GM18505 (cell line): ENCODE results near the gene LPAR3.

Source experiments
- ATAC-seq: cut with Tn5 transposase; IDR thresholded peaks from one replicate; pipeline ENCODE4 v1.9.1; 2021; ENCODE audit not compliant: unreplicated experiment
- POLR2A ChIP-seq: IDR thresholded peaks from 4 replicates; pipeline ENCODE4 v1.6.1; 2011; ENCODE audit warnings: borderline replicate concordance; ENCODE audit not compliant: insufficient read depth, insufficient read length; ENCODE audit errors: extremely low read depth

LPAR3 gene

GRCh38 chr1:84844094-84844493, 48.9 kb downstream of the LPAR3 start:
- TF ChIP-seq POLR2A: no peak
- no peak for ATAC-seq

- no peak for TF ChIP-seq POLR2A
- ATAC-seq: no peak
These were observed 50.2 kb downstream of the LPAR3 start for GRCh38 chr1:84842748-84843231.

GRCh38 chr1:84841971-84842370, 51.0 kb downstream of the LPAR3 start:
- no peak for ATAC-seq
- no peak for TF ChIP-seq POLR2A

- no peak for TF ChIP-seq POLR2A
- no peak for ATAC-seq
These were observed 52.7 kb downstream of the LPAR3 start for GRCh38 chr1:84840346-84840745.

DNA sequence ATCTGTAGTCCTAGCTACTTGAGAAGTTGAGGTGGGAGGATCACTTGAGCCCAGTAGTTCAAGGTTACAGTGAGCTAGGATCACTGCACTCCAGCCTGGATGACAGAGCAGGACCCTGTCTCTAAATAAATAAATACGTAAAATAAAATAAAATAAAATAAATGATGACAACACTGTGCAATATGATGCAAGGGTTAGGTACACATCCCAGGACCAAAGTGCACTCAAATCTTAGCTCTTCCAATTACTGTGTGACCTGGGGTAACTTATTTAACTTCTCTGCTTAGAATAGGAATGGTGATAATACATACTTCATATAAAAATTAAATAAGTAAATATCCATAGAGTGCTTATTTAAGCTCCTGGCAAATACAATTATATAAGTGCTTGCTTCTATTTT, 53.5 kb downstream of the LPAR3 start:
- no peak for TF ChIP-seq POLR2A
- ATAC-seq: no peak

- ATAC-seq: no peak
- TF ChIP-seq POLR2A: no peak
These were observed 56.9 kb downstream of the LPAR3 start for GRCh38 chr1:84836145-84836544.

DNA sequence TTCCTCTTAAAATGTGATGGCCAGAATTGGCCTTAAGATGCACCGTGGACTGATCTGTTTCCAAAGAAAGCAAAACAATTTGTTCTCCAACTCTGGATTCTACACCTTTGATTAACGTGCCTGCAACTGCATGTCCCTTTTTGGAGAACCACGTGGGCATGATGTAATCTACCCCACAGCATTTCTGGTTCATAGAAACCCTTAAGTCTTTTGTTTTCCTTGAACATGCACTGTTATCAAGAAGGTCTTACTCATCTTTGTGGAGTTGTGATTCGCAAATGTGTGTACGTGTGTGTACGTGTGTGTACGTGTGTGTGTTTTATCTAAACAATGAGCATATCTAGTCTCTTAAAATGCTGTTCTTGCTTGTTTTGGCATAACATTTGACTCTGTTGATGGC, 57.8 kb downstream of the LPAR3 start:
- ATAC-seq: no peak
- no peak for TF ChIP-seq POLR2A

GRCh38 chr1:84834419-84835064, 58.5 kb downstream of the LPAR3 start:
- TF ChIP-seq POLR2A: no peak
- no peak for ATAC-seq

DNA sequence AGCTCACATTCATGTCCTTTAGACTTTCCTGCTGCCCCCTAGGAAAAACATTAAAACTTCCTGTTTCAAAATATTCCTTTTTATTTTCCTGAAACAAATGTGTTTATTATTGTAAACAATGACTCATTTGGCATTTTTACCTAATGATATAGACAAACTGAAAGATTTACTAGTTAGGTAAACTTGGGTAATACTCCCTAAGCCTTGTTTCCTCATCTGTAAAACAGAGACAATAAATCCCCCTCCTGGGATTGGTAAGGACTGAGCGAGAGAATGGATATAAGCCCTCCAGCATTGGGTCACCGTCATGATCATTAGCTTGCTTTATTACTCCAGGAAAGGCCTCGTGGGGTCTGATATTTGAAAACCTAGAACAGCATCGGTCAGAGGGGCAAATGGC, 59.8 kb downstream of the LPAR3 start:
- ATAC-seq: no peak
- no peak for TF ChIP-seq POLR2A

DNA sequence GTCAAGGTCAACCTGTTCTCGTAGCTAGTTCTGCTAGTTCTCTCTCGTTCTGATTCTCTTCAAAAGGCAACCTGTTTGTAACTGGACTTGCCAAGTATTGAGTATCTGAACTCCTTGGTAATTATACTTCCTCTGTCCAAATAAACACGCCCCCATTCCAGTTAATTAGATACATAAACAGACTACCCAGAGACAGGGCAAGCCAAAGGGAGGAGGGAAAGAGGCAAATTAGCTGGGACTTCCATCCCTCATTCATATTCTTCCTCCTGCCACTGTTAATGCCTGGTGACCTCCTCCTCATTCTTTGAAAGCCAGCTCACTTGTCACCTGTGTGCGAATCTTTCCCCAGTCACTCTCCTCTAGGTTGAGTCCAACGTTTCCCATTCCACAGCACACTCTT, 62.9 kb downstream of the LPAR3 start:
- ATAC-seq: no peak

DNA sequence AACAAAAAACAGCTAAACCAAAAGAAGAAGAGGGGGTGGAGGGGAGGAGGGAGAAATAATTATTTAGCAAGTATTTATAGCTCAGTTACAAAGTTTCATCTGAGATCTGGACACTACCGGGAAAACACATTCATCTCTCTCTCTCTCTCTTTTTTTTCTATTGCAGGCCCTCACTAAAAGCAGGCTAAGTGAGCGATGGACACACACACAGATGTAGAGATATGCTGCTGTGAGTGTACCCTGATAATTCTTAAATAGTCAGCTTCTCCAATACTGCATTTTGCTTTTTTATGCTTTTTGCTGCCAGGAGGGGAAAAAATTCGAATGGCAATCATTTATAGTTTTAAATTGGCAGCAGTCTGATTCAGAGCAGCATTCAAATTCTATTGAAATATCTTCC, 65.0 kb downstream of the LPAR3 start:
- TF ChIP-seq POLR2A: no peak
- ATAC-seq: no peak

More for the DNA sequence above, 62.9 kb downstream of the LPAR3 start:
- no peak for TF ChIP-seq POLR2A

DNA sequence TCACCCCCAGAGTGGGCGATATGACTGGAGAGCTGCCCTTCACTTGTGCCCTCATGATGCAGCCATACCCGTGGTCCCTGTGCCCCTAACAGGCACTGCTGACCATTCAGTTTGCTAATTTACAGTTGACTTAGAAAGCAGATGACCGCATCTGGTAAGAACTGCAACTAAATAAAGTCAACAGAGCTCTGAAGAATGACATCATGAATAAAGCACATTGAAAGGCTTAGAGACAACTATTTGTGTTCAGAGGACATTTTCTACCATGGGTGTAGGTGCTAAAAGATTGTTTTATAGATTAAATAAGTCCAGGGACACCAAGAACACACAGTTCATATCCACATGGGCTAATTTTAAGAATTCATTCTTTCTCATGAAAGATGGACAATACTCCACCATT, 65.5 kb downstream of the LPAR3 start:
- no peak for TF ChIP-seq POLR2A
- ATAC-seq: no peak

DNA sequence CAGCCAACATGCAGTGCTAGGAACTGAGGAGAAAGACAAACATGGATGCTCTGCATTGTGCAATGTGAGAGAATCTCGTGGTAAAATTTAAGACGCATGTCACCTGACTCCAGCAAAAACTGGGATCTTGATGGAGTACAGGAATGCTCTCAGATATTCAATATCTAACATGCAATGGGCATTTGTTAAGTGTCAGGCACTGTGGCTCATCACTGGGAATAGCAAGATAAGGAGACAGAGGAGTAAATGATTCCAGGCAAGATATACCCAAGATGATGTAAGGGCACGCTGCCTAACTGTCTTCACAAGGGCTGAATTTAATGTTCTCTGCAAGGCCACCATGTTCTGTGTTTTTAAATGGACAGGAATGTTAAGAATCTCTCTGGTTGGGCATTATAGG, 67.8 kb downstream of the LPAR3 start:
- no peak for TF ChIP-seq POLR2A
- ATAC-seq: no peak

GRCh38 chr1:84823991-84824390, 69.0 kb downstream of the LPAR3 start:
- TF ChIP-seq POLR2A: no peak
- ATAC-seq: no peak

DNA sequence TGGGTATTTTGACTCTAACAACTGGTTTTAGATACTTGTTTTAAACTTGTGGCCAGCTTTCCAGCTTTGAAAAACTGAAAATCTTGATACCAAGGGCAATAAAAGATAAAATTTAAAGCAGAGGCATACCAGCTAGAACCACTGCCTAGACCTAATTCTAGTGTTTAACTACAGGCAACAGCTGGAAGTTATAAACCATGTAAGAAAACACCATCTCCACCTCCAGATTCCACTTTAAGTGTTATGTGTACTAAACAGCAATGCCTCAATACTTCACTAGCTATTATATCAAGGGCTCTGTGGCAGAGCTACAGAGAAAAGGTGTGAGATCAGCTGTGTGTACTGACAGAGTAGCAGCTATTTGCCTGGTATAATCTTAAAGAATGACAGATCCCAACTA, 69.5 kb downstream of the LPAR3 start:
- ATAC-seq: no peak
- TF ChIP-seq POLR2A: no peak
